Activated T-helper 1 cell treated with anti-CD3 and anti-CD28 coated beads, Interleukin-12 subunit alpha, Interleukin-12 subunit beta, Interleukin-2, Interleukin-4 antibody, amounts not matched to agents 30 ng/mL and 10 ng/mL and 1 ng/mL, durations not matched to agents 14 hours and 24 hours and 36 hours (primary cell): ENCODE measurements around the gene PSG1. TPM values are rescaled to one million over a fixed set of nuclear protein-coding genes. Genes with fewer than 3 reads are reported as not detected.
"Not testable (repeated sequence)": the region's sequence is repeated elsewhere in the genome, so short reads cannot be mapped to it uniquely, and the experiment has no call there.

Experiments used
- DNase-seq: peaks from one replicate; pipeline ENCODE4 v3.0.0; 2021; ENCODE audit warnings: low spot score
- H3K27ac Mint-ChIP-seq: one replicate; pipeline ENCODE4 v1.8.0; 2021; ENCODE audit warnings: mild to moderate bottlenecking, mixed read lengths
- H3K27me3 Mint-ChIP-seq: one replicate; pipeline ENCODE4 v1.8.0; 2022; ENCODE audit warnings: mild to moderate bottlenecking, moderate library complexity, mixed read lengths; ENCODE audit not compliant: insufficient read depth
- H3K36me3 Mint-ChIP-seq: one replicate; pipeline ENCODE4 v1.8.0; 2021; ENCODE audit warnings: low read depth, mixed read lengths
- H3K4me1 Mint-ChIP-seq: one replicate; pipeline ENCODE4 v1.8.0; 2021; ENCODE audit warnings: low read depth, mixed read lengths
- H3K4me3 Mint-ChIP-seq: one replicate; pipeline ENCODE4 v1.8.0; 2021; ENCODE audit warnings: mild to moderate bottlenecking, moderate library complexity, mixed read lengths
- H3K9me3 Mint-ChIP-seq: one replicate; pipeline ENCODE4 v1.8.0; 2021; ENCODE audit warnings: mixed read lengths
- intact Hi-C: fragments of 100-400 bp; cut with micrococcal nuclease; formaldehyde crosslinking; loops from one replicate; pipeline ENCODE4 v1.15.1; 2024
- total RNA-seq: library from RNA; stranded (reverse); gene quantifications from 2 replicates; pipeline ENCODE4 v1.2.3, GENCODE V29; 2022

Gene PSG1
- total RNA-seq, 1 donor from 2014 or later: not detected

DNA sequence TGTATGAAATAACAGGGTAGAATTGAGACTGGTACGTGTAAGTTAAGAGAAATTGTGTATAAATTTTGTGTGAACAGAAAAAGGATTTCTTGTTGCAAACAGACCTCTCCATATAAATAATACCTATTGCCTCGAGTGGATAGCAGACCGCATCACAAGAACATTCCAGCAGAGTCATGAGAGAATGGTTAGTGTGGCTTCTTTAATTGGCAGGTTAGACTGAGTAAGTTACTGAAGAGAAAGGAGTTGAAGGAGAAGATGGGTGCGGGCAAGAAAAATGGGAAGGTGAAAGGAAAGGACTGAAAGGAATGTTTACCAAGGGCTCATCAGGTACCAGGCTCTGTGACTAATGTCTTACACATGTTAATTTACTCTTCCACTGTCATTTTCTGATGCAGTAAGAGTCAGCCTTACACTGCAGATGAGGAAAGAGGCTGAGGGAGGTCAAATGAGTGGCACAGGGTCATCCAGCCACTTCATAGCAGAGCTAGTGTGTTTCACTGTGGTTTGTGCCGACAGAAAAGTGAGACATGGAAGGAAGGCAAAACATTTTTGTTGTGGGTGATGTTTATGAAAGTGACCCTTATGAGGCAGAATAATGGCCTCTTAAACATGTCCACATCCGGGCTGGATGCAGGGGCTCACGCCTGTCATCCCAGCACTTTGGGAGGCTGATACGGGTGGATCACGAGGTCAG lies 46.6 kb downstream of the PSG1 start:
- intact Hi-C loops, H3K4me3 Mint-ChIP-seq, H3K9me3 Mint-ChIP-seq, H3K36me3 Mint-ChIP-seq, H3K27me3 Mint-ChIP-seq, DNase-seq, H3K27ac Mint-ChIP-seq, H3K4me1 Mint-ChIP-seq: not testable (repeated sequence)

GRCh38 chr19:42832023-42832680 lies 47.4 kb downstream of the PSG1 start:
- H3K4me3 Mint-ChIP-seq: not testable (repeated sequence)

GRCh38 chr19:42831221-42832019 lies 48.1 kb downstream of the PSG1 start:
- Mint-ChIP-seq H3K4me1 (no peaks in the 10 kb centered on the region), H3K36me3 (no peaks in the 10 kb centered on the region), H3K27me3 (no peaks in the 10 kb centered on the region), H3K9me3 (no peaks in the 10 kb centered on the region), H3K27ac (no peak overlapping the region), H3K4me3 (no peak overlapping the region)
- intact Hi-C loops: no loop called here
- no peak for DNase-seq

More at GRCh38 chr19:42832023-42832680, 47.4 kb downstream of the PSG1 start:
- H3K36me3 Mint-ChIP-seq, DNase-seq, H3K9me3 Mint-ChIP-seq, intact Hi-C loops, H3K4me1 Mint-ChIP-seq, H3K27ac Mint-ChIP-seq, H3K27me3 Mint-ChIP-seq: not testable (repeated sequence)

DNA sequence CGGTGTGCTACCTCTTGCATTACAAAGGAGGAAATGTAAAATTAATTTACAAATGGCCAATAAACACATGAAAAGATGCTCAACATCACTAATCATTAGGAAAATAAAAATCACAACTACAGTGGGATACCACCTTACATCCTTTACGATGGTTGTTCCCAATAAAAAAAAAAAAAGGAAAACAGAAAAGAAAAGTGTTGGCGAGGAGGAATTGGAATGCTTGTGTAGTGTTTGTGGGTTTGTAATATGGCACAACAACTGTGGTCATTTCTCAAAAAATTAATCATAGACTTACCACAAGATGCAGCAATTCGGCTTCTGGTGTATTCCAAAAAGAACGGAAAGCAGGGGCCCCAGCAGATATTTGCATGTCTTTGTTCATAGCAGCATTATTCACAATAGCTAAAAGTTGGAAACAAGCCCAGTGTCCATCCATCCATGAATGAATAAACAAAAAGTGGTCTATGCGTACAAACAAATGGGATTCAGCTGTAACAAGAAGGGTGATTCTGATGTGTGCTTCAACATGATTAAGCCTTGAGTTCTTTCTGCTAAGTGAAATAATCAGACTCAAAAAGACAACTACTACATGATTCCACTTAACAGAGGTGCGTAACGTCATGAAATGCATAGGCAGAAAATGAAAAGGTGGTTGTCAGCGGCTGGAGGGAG lies 58.1 kb downstream of the PSG1 start:
- intact Hi-C loops, DNase-seq, H3K36me3 Mint-ChIP-seq, H3K9me3 Mint-ChIP-seq, H3K27ac Mint-ChIP-seq, H3K4me1 Mint-ChIP-seq, H3K27me3 Mint-ChIP-seq, H3K4me3 Mint-ChIP-seq: not testable (repeated sequence)

- H3K4me1 Mint-ChIP-seq, H3K4me3 Mint-ChIP-seq, H3K36me3 Mint-ChIP-seq, H3K27me3 Mint-ChIP-seq, intact Hi-C loops, H3K27ac Mint-ChIP-seq, H3K9me3 Mint-ChIP-seq, DNase-seq: not testable (repeated sequence)
Observed at GRCh38 chr19:42819960-42820650, 59.4 kb downstream of the PSG1 start.

- no peaks in the 10 kb centered on the region for H3K36me3 Mint-ChIP-seq
- H3K4me3 Mint-ChIP-seq: no peak overlapping the region
- intact Hi-C loops: no loop called here
- DNase-seq: no peak
- no peak overlapping the region for H3K27ac Mint-ChIP-seq
- no peaks in the 10 kb centered on the region for H3K27me3 Mint-ChIP-seq
- H3K4me1 Mint-ChIP-seq: no peaks in the 10 kb centered on the region
- peaks cover 3% of the 10 kb centered on the region for H3K9me3 Mint-ChIP-seq
Observed at GRCh38 chr19:42816894-42817293, 62.6 kb downstream of the PSG1 start.

Other genes starting within 250 kb of the PSG1 start
- not detected in 2 replicates for gene PSG3, start 139.2 kb downstream of the PSG1 start, total RNA-seq
- not detected in 2 replicates for gene PSG8, start 114.0 kb downstream of the PSG1 start, total RNA-seq
- not detected in 2 replicates for gene PSG6, start 38.2 kb upstream of the PSG1 start, total RNA-seq
- gene PSG7, start 57.5 kb upstream of the PSG1 start, total RNA-seq: not detected in 2 replicates
- gene PSG11, start 146.8 kb upstream of the PSG1 start, total RNA-seq: not detected in 2 replicates
- not detected in 2 replicates for gene PSG2, start 203.0 kb upstream of the PSG1 start, total RNA-seq